Activated naive CD4-positive, alpha-beta T cell treated with anti-CD3 and anti-CD28 coated beads, Interleukin-2, amount 50 U/mL, for 24 hours (primary cell): Measurements from ENCODE around the gene ESPNL.
"Not testable (repeated sequence)": the region's sequence is repeated elsewhere in the genome, so short reads cannot be mapped to it uniquely, and the experiment has no call there.

ENCODE experiments used
- H3K27ac Mint-ChIP-seq: one replicate; pipeline ENCODE4 v1.8.0; 2021; ENCODE audit warnings: mild to moderate bottlenecking, mixed read lengths
- H3K27me3 Mint-ChIP-seq: one replicate; pipeline ENCODE4 v1.8.0; 2021; ENCODE audit warnings: mixed read lengths
- H3K36me3 Mint-ChIP-seq: one replicate; pipeline ENCODE4 v1.8.0; 2021; ENCODE audit warnings: mixed read lengths
- H3K4me1 Mint-ChIP-seq: one replicate; pipeline ENCODE4 v1.8.0; 2021; ENCODE audit warnings: mixed read lengths
- H3K4me3 Mint-ChIP-seq: one replicate; pipeline ENCODE4 v1.8.0; 2021; ENCODE audit warnings: mild to moderate bottlenecking, mixed read lengths
- H3K9me3 Mint-ChIP-seq: one replicate; pipeline ENCODE4 v1.8.0; 2021; ENCODE audit warnings: mixed read lengths

Gene ESPNL

DNA sequence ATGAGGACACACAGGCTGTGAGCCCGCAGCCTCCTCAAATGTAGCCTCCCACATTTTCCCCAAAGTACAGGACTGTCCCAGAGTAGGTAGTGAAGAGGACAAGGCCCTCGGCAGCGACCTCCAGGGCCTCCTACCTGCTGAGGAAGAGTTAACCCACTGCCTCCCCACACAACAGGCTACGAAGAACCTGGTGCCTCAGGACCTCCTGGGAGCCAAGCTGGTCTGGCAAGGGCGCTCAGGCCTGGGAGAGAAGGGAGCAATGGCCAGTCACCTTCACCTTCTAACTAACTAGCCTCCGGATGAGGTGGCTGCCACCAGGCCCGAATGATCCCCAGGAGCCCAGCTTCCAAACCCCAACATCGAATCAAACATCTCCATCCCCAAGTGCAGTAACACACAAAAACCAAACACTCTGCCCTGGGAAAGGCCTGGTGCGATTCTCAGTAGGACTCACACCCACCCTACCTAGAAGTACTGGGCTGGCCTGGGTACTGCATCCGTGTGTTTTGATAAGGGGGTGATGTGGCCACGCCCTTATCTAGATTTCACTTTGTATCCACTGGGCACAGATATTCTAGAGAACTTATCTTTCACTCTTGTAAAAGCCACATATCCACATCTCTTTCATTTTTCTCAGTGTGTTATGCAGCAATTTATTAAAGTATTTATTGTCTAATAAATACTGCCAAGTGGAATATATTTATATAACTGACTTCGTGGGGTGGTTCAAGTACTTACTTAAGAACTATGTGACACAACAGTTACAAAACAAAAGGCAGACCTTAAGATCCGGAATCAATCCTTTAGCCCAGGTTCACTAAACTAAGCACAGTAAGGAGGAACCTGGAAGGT is 68.3 kb downstream of the ESPNL start:
- no peak overlapping the region for H3K27ac Mint-ChIP-seq
- peaks cover 15% of the 10 kb centered on the region for H3K36me3 Mint-ChIP-seq
- H3K9me3 Mint-ChIP-seq, result no peaks in the 10 kb centered on the region
- no peak overlapping the region for H3K4me3 Mint-ChIP-seq
- peaks cover 5% of the 10 kb centered on the region for H3K4me1 Mint-ChIP-seq
- H3K27me3 Mint-ChIP-seq, result peaks cover 6% of the 10 kb centered on the region

DNA sequence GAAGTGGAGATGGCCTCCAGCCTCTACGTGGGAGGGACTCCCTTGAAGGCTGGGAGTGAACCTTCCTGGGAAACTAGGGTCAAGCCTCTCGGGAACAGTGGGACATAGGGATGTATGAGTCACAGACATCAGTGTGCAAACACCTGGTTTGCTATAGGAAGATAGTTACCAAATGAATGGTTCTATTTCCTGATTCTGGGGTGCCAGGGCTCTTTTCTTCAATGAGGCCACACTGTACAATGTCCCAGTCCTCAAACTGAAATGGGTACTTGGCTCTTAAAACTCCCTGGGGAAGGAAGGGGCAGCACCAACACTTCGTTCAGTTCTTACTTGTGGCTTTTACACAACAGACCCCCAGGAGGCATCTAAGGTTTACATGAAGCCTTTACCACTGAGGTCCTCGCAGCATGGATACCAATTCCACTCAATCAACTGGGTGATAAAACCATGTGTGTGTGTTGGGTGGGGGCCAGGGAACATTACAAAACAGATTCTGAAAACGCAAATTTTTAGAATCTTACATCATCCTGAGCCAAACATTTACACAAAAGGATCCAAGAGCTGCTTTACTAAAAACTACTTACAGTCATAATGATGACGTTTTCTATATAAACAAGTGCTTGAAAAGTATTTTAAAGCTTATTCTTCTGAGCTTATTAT is 69.0 kb downstream of the ESPNL start:
- Mint-ChIP-seq H3K36me3 (peaks cover 15% of the 10 kb centered on the region), H3K4me3 (no peak overlapping the region), H3K4me1 (peaks cover 5% of the 10 kb centered on the region), H3K9me3 (no peaks in the 10 kb centered on the region), H3K27me3 (peaks cover 6% of the 10 kb centered on the region), H3K27ac (no peak overlapping the region)

DNA sequence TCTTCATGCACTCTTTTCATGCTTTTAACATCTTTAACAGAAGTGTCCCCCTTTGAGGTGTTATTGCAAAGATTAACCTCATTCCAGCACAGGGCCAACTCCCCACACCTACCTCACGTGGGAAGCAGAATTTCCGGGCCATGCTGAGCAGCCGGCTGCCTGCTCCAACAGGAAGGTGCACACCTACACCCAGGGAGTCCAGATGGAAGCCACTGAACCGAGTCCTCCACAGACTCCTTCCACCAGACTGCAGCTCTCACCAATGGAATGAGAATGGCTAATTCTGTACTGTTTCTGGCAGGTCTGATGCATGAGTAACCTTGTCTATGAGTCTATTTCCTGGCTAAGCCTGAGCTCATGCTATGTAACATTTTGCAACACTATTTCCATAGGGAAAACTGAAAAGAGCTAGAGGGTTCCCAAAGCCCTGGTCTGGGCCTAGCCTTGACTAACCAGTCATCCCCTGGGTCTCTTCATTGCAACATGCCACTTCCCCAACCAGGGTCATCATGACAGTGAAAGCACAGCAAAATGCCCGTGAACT is 69.6 kb downstream of the ESPNL start:
- Mint-ChIP-seq H3K9me3 (no peaks in the 10 kb centered on the region), H3K4me1 (peaks cover 5% of the 10 kb centered on the region), H3K27me3 (peaks cover 3% of the 10 kb centered on the region), H3K4me3 (no peak overlapping the region), H3K27ac (no peak overlapping the region), H3K36me3 (peaks cover 15% of the 10 kb centered on the region)

DNA sequence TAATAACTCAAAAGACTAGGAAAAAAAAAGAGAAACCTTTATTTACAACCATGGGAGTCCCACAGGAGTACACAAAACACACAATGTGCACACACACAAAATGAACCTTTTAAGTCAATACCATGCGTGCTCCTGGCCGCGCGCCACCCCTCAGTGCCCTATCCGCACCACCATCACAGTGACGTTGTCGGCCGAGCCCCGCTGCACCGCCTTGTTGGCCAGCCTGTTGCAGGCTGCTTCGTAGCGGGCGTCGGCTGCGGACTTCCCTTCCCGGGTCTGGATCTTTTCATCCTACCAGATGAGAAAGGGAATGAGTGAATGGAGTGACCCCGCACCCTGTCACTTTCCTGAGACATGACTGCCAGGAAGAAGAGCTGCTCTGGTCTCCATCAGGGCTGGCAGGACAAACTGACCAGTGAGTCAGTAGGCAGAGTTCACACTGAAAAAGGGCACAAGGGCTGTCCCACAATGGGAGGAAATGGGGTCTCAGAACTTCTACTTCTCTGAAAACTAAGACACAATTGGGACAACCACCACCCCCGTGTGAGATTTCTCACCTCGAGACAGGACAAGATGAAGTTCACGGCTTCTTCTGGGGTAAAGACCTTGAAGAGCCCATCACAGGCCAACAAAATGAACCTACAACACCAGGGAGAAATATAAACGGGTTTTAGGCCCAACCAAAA is 70.4 kb downstream of the ESPNL start:
- Mint-ChIP-seq H3K4me3 (no peak overlapping the region), H3K36me3 (peaks cover 15% of the 10 kb centered on the region), H3K4me1 (peaks cover 5% of the 10 kb centered on the region), H3K9me3 (no peaks in the 10 kb centered on the region), H3K27me3 (no peaks in the 10 kb centered on the region), H3K27ac (no peak overlapping the region)

DNA sequence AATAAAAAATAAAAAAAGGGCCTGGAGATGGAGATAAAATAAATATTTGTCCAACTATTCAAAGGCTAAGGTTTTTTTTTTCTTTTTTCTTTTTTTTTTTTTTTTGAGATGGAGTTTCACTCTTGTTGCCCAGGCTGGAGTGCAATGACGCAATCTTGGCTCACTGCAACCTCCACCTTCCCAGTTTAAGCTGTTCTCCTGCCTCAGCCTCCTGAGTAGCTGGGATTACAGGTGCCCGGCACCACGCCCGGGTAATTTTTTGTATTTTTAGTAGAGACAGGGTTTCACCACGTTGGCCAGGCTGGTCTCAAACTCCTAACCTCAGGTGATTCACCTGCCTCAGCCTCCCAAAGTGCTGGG is 70.9 kb downstream of the ESPNL start:
- not testable (repeated sequence) for H3K27ac Mint-ChIP-seq, H3K4me1 Mint-ChIP-seq, H3K9me3 Mint-ChIP-seq, H3K4me3 Mint-ChIP-seq, H3K27me3 Mint-ChIP-seq
- peaks cover 15% of the 10 kb centered on the region for H3K36me3 Mint-ChIP-seq

DNA sequence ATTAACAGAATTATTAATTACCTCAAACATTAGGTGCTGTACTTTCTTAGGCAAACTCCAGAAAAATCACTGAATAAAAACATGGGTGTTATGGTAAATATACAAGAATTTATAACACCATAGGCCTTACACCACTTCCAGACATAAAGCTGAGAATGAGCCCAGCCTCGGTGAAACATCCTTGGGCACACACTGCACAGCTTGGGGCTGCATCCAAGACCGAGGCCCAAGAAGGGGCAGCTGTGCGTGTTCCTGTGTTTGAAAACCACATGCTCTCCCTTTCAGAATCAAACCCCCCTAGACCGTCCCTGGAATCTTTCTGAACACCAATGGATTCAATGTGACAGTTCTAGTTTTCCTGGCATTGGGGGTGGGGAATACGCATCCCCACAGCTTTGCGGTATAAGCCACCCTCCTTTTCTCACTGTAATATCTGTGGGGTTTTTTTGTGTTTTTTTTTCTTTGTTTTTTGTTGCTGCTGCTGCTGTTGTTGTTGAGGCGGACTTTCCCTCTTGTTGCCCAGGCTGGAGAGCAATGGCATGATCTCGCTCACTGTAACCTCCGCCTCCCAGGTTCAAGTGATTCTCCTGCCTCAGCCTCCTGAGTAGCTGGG is 71.5 kb downstream of the ESPNL start:
- Mint-ChIP-seq H3K4me1 (peaks cover 5% of the 10 kb centered on the region), H3K9me3 (no peaks in the 10 kb centered on the region), H3K27me3 (no peaks in the 10 kb centered on the region), H3K27ac (no peak overlapping the region), H3K4me3 (no peak overlapping the region), H3K36me3 (peaks cover 15% of the 10 kb centered on the region)

DNA sequence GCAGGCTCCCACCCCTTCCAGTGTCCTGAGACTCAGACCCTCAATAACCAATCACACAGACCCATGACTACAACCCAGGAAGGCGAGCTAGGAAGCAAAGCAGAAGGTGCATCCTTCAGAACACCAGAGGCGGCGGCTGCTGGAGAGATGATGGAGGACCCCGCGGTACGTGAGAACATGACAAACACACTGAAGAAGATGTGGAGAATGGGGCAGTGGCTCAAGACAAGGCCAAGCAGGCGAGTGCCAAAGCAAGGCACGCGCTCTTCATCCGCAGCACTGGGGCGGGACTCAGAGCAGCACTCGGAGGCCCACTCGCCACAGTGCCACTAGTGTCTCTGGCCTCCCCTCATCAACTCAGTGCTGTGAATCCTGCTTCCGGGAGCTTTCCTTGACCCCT is 72.3 kb downstream of the ESPNL start:
- H3K27ac Mint-ChIP-seq, result peak overlapping the region; percentile 46
- H3K4me3 Mint-ChIP-seq, result no peak overlapping the region

DNA sequence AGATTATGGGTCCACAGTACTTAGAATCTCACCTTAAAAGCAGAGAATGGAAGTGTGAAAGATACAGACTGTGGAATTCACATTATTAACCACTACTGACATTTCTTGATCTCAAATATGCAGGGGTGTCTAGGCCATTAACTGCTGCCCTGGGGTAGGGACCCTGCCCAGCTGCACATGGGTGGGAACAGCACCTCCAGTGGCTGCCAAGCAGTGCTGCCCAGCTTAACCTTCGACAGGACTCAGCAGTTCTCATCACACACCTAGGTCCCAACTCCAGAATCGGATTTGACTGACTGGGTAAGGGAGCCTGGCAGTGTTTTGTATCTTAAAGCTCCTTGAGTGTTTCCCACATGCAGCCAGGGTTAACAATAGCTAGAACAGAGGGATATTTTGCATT is 73.6 kb downstream of the ESPNL start:
- peaks cover 20% of the 10 kb centered on the region for H3K36me3 Mint-ChIP-seq
- no peak overlapping the region for H3K4me3 Mint-ChIP-seq
- peaks cover 5% of the 10 kb centered on the region for H3K4me1 Mint-ChIP-seq
- H3K27ac Mint-ChIP-seq, result no peak overlapping the region
- H3K27me3 Mint-ChIP-seq, result no peaks in the 10 kb centered on the region
- no peaks in the 10 kb centered on the region for H3K9me3 Mint-ChIP-seq

More for the DNA sequence above, 72.3 kb downstream of the ESPNL start:
- Mint-ChIP-seq H3K27me3 (no peaks in the 10 kb centered on the region), H3K9me3 (no peaks in the 10 kb centered on the region), H3K36me3 (peaks cover 19% of the 10 kb centered on the region), H3K4me1 (peaks cover 5% of the 10 kb centered on the region)

DNA sequence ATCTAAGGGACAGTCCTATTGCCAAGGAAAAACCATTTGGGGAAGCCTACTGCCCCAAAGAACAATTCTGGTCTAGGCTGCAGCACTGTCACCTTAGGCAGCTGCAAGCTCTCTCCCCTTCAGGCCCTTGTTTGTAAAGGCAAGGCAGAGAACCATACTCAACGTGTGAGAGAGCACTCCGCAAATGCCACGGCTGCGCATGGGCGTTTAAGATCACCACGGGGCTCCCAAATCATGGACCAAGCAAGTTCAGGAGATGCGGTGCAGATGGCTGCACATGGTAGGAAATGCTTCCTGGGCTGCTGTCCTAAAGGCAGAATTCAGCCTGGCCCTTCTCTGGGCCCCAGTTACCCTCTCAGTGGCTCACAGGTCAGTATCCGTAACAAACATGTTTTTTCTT is 74.2 kb downstream of the ESPNL start:
- Mint-ChIP-seq H3K27me3 (no peaks in the 10 kb centered on the region), H3K36me3 (peaks cover 24% of the 10 kb centered on the region), H3K4me1 (peaks cover 5% of the 10 kb centered on the region), H3K27ac (no peak overlapping the region), H3K9me3 (no peaks in the 10 kb centered on the region), H3K4me3 (no peak overlapping the region)

DNA sequence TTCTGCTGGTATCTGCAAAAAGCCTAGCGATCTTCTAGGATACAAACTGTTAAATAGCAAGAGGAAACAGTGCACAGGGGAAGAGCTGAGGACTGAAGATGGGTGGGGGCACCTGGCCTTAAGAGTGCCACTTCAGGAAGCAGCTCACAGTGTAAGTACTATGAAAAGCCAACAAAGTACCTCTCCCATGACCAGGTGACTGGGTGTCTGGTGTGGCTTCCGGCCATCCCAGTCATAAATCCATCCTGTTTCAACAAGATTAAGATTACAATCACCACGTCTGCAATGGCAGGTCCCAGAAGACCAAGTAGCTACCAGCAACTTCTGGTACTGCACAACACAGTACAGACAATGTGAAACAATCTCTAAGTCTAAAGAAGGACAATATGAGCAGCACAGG is 74.6 kb downstream of the ESPNL start:
- H3K27me3 Mint-ChIP-seq, result no peaks in the 10 kb centered on the region
- no peak overlapping the region for H3K4me3 Mint-ChIP-seq
- H3K27ac Mint-ChIP-seq, result no peak overlapping the region
- peaks cover 24% of the 10 kb centered on the region for H3K36me3 Mint-ChIP-seq
- peaks cover 5% of the 10 kb centered on the region for H3K4me1 Mint-ChIP-seq
- no peaks in the 10 kb centered on the region for H3K9me3 Mint-ChIP-seq

DNA sequence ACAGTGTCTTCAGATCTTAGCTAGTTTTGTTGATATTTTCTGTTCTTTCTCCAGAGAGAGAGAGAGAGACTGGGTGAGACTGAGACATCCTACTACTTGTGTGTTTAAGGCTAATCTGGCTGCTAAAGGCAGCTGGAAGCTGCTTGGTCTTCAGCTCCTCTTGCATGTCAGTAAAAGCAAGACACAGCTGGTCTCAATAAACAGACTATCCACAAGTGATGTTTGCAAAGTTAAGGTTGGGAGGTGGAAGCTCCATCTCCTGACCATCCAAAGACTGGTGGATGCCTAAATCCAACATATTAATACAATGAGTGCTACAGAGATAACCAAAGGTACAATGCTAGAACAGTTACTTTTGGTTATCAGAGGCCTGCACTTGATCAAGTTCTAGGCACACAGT is 76.5 kb downstream of the ESPNL start:
- peaks cover 5% of the 10 kb centered on the region for H3K4me1 Mint-ChIP-seq
- H3K27me3 Mint-ChIP-seq, result no peaks in the 10 kb centered on the region
- peak overlapping the region; percentile 20 for H3K27ac Mint-ChIP-seq
- peaks cover 22% of the 10 kb centered on the region for H3K36me3 Mint-ChIP-seq
- H3K9me3 Mint-ChIP-seq, result no peaks in the 10 kb centered on the region
- H3K4me3 Mint-ChIP-seq, result no peak overlapping the region

DNA sequence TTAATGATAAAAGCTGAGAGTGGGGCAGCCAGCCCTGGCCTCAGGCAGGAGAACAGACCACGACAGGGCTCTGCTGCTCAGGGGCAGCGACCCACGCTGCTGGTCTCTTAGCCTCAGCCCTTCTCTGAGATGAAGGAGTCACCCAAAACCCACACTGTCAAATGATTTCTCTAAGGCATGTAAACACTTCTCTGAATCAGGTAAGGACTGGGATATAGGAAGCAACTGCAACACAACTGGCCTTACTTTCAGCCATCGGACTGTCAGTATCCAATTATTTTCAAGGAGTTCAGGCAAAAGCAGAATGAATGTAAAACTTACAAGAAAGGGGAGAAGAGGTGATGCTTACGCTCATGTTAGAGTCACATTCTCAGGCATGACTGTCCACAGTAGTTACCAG is 80.4 kb downstream of the ESPNL start:
- Mint-ChIP-seq H3K9me3 (no peaks in the 10 kb centered on the region), H3K36me3 (peaks cover 24% of the 10 kb centered on the region), H3K4me1 (peaks cover 14% of the 10 kb centered on the region), H3K27ac (no peak overlapping the region), H3K27me3 (no peaks in the 10 kb centered on the region), H3K4me3 (no peak overlapping the region)

DNA sequence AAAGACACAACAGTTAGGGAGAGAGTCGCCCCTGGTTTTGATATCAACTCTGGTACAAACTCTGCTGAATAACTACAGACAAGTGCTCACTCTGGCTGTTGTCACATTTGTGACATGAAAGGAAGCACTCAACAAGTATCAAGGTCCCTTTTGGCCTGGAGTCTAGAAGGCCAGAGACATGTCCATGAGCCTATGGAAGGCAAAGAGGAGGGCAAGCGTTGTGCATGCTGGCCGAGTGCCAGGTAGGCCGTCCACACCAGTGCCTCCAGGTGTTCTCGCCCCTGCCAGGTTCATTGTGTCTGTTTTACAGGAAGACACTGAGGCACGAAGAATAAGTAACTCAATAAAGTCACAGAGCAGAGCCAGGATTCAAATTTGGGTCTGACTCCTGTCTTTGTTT is 82.2 kb downstream of the ESPNL start:
- Mint-ChIP-seq H3K36me3 (peaks cover 24% of the 10 kb centered on the region), H3K27me3 (no peaks in the 10 kb centered on the region), H3K4me1 (peaks cover 14% of the 10 kb centered on the region), H3K9me3 (no peaks in the 10 kb centered on the region), H3K27ac (no peak overlapping the region), H3K4me3 (no peak overlapping the region)
